ENCODE results near the gene FYB1.

GRCh38 chr5:39209924-39210323 lies 9.4 kb downstream of the FYB1 start:
- no peak for TF ChIP-seq EZH2 (IDR thresholded peaks at IDR 0.05; ENCODE audit: low read length, missing control alignments)
- no peak for TF ChIP-seq CTCF (conservative IDR thresholded peaks at IDR 0.05 in 1 of 2, IDR thresholded peaks at IDR 0.05 in 1 of 2; ENCODE audit: low read depth in 1 of 2, low read length in 2 of 2)

Data from fibroblast of lung (primary cell).